SIG-M5 (cell line): ENCODE data around the gene CRABP1.
"Not testable (repeated sequence)": the region's sequence is repeated elsewhere in the genome, so short reads cannot be mapped to it uniquely, and the experiment has no call there.

Experiments used
- DNase-seq: peaks from one replicate; lab custom pipeline; 2025; lab: John Stamatoyannopoulos, UW

Gene CRABP1

GRCh38 chr15:78374436-78375393 lies 34.6 kb downstream of the CRABP1 start:
- no peak for DNase-seq

DNA sequence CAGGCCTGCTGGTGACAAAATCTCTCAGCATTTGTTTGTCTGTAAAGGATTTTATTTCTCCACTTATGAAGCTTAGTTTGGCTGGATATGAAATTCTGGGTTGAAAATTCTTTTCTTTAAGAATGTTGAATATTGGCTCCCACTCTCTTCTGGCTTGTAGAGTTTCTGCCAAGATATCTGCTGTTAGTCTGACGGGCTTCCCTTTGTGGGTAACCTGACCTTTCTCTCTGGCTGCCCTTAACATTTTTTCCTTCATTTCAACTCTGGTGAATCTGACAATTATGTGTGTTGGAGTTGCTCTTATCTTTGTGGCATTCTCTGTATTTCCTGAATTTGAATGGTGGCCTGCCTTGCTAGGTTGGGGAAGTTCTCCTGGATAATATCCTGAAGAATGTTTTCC lies 40.0 kb downstream of the CRABP1 start:
- DNase-seq, result not testable (repeated sequence)

GRCh38 chr15:78382114-78382880 lies 42.1 kb downstream of the CRABP1 start:
- no peak for DNase-seq

GRCh38 chr15:78384651-78385050 lies 44.5 kb downstream of the CRABP1 start:
- no peak for DNase-seq

DNA sequence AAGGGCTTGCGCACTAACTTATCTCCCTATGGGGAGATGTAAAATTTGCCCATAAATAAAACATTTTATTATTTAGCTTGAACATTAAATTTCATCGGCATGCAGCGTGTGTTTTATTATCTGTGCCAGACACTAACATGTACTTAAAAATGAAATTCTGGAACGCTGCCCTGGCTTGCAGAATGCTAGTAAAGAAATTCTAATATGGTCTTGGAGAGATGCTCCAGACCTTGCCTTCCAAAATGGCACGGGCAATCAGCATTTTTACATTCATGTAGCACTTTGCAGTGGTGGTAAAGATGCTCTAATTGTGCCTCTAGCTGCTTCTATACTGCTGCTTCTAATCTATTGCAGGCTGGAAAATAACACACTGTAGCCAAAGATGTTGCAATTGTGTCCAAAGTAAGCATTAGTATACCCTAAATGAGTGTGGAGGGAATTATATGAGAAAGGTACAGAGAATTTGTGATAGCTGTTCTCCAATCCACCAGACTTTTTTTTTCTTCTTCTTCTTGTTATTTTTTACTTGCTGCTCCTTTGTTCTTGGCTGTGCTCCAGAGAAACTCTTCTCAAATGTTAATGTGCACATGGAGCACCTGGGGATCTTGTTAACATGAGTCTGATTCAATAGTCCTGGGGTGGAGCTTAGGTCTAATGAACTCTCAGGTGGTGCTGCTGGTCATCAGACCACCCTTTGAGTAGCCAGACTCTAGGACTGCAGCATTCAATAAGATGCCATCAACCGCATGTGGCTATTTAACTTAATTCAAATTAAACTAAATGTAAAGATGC lies 47.3 kb downstream of the CRABP1 start:
- no peak for DNase-seq

- DNase-seq, result no peak
These were observed 48.7 kb downstream of the CRABP1 start for GRCh38 chr15:78388865-78389264.

GRCh38 chr15:78389322-78389721 lies 49.2 kb downstream of the CRABP1 start:
- no peak for DNase-seq

DNA sequence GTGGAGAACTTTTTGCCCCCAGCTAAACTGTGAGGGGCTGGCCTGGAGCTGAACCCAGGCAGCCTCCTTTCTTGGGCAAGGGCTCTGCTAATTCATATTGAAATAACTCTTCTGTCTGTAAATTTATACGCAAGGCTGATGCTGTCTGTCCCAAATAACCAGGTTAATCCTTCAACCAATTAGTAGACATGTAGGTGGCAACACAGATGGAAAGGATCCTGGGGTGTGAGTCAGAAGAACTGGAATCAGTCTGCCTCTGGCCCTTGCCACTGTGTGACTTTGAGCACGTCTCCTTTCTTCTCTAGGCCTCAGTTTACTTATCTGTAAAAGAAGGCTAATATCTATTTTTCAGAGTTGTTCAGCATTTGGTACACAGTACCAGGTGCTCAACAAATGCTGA lies 49.6 kb downstream of the CRABP1 start:
- DNase-seq, result no peak

DNA sequence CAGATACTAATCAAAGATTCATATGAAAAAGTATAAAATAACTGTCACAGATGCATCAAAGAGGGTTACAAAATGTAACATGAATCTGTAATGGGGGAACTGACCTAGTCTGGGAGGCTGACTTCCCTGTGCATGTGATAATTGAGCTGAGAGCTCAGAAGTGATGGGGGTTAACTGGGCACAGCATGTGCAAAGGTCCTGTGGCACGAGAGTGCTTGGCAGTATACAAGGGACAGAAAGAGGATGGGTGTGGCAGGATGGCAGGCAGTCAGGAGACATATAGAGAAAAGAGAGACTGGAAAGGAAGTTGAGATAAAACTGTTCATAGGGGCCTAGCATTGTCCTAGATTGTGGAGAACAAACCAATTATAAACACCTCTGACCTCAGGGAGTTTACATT lies 50.1 kb downstream of the CRABP1 start:
- no peak for DNase-seq

DNA sequence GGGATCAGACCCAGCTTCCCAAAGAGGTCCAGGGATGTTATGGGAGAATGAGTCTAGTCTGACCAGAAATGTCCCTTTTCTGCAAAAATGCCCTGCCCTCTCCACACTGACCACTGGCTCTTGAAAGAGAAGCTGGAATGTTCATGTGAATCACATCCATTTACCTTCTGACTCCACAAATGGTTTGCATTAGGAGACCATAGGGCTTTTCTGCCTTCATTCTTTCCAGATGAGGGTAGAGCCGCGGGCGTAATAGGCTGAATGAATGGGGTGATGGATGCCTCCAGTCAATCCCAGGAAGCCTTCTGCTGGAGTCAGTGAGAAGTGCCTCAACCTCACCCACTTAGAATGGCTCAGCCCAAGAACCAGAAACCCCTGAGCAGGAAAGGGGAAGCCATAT lies 50.7 kb downstream of the CRABP1 start:
- DNase-seq, result no peak

- no peak for DNase-seq
These were observed 51.6 kb downstream of the CRABP1 start for GRCh38 chr15:78391781-78392180.

DNA sequence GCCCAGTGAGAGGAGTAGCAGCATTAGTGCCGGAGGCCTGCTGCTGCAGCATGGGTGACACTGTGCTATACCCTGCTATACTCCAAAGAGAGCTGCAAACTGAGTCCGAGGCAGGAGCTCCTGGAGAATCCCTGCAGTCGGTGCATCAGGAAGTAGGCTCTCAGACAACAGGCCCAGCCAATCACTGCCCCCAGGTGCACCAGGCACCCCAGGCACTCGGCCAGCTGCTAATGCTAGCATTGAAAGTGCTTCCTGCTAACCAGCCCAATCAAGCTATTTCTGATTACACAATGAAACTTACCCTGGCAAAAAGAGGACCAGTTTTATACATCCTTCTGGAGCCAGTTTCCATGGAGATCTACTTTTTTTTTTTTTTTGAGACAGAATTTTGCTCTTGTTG lies 52.3 kb downstream of the CRABP1 start:
- DNase-seq, result no peak

- DNase-seq, result no peak
These were observed 53.0 kb downstream of the CRABP1 start for GRCh38 chr15:78393137-78393536.

- no peak for DNase-seq
These were observed 53.9 kb downstream of the CRABP1 start for GRCh38 chr15:78394026-78394425.

- no peak for DNase-seq
These were observed 54.9 kb downstream of the CRABP1 start for GRCh38 chr15:78394981-78395616.

GRCh38 chr15:78396186-78396814 lies 56.1 kb downstream of the CRABP1 start:
- DNase-seq, result no peak

DNA sequence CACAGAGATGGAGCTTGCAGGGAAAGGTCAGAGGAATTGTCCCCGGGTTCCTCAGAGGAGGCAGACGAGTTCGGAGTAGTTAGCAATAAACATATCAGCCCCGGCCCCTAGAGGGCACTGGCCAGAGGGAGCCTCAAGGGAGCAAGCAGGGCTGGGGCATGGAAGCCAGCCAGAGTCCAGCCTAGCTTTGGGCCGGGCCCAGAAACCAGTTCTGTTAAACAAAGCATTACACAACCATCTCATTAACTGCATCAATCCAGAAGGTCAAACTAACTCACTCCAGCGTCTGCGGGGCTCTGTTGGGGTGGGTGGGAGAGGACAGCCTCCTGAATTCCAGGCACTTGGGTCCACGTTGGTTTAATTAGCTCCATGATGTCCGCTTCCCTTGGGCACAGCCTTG lies 56.8 kb downstream of the CRABP1 start:
- no peak for DNase-seq

- DNase-seq, result no peak
These were observed 57.2 kb downstream of the CRABP1 start for GRCh38 chr15:78397382-78397781.
